Skin epidermis (tissue), 12 donors: ENCODE data around the gene JDP2.
A peak's percentile ranks its signal among the peaks of the same experiment; 100 is the strongest.
"Not testable (repeated sequence)": the region's sequence is repeated elsewhere in the genome, so short reads cannot be mapped to it uniquely, and the experiment has no call there.

Source experiments
- H3K27ac ChIP-seq, 21 experiments: fragments of 200-600 bp; sonication (generic) in 11 of 21; one replicate each; pipeline ENCODE4 v1.5.0; 2020; ENCODE audit warnings: mild to moderate bottlenecking in 3 of 21, inconsistent platforms in 2 of 21, moderate library complexity in 2 of 21
- H3K4me3 ChIP-seq, 7 experiments: fragments of 200-600 bp; sonication (generic) in 2 of 7; one replicate each; pipeline ENCODE4 v1.5.0; 2020; ENCODE audit warnings: inconsistent platforms in 2 of 7, mild to moderate bottlenecking in 2 of 7, moderate library complexity in 1 of 7

JDP2 gene

GRCh38 chr14:75427482-75428229 lies at the start of gene JDP2:
Gene JDP2 (plus strand): TSS chr14:75428022. CDS start chr14:75437921, 9,899 bp downstream.
- peak within 1 kb of the TSS; percentile 58 to 71 (median 61) for H3K4me3 ChIP-seq
- H3K27ac ChIP-seq, result peak within 1 kb of the TSS; percentile 61 to 93 (median 86)

GRCh38 chr14:75379246-75379929 lies 48.4 kb upstream of the JDP2 start:
- no peak overlapping the region for H3K4me3 ChIP-seq
- H3K27ac ChIP-seq, result no peak overlapping the region

GRCh38 chr14:75379930-75380270 lies 47.9 kb upstream of the JDP2 start:
- no peak overlapping the region for H3K4me3 ChIP-seq
- no peak overlapping the region for H3K27ac ChIP-seq

- Histone ChIP-seq H3K27ac (no peak overlapping the region), H3K4me3 (no peak overlapping the region)
Observed at GRCh38 chr14:75380656-75381055, 47.2 kb upstream of the JDP2 start.

GRCh38 chr14:75381642-75382041 lies 46.2 kb upstream of the JDP2 start:
- no peak overlapping the region for H3K4me3 ChIP-seq
- peak overlapping the region in 1 of 21 experiments; percentile 38 for H3K27ac ChIP-seq

GRCh38 chr14:75383219-75383618 lies 44.6 kb upstream of the JDP2 start:
- H3K4me3 ChIP-seq, H3K27ac ChIP-seq: not testable (repeated sequence)

- no peak overlapping the region for H3K4me3 ChIP-seq
- no peak overlapping the region for H3K27ac ChIP-seq
Observed at GRCh38 chr14:75383721-75384120, 44.1 kb upstream of the JDP2 start.

- Histone ChIP-seq H3K27ac (no peak overlapping the region), H3K4me3 (no peak overlapping the region)
Observed at GRCh38 chr14:75389679-75390078, 38.1 kb upstream of the JDP2 start.

GRCh38 chr14:75390183-75390582 lies 37.6 kb upstream of the JDP2 start:
- Histone ChIP-seq H3K4me3 (no peak overlapping the region), H3K27ac (no peak overlapping the region)

- H3K27ac ChIP-seq, result no peak overlapping the region
- no peak overlapping the region for H3K4me3 ChIP-seq
Observed at GRCh38 chr14:75391953-75392352, 35.9 kb upstream of the JDP2 start.

- no peak overlapping the region for H3K27ac ChIP-seq
- no peak overlapping the region for H3K4me3 ChIP-seq
Observed at GRCh38 chr14:75392686-75393641, 34.9 kb upstream of the JDP2 start.

- Histone ChIP-seq H3K4me3 (no peak overlapping the region), H3K27ac (no peak overlapping the region)
Observed at GRCh38 chr14:75393794-75394193, 34.0 kb upstream of the JDP2 start.

GRCh38 chr14:75395862-75396261 lies 32.0 kb upstream of the JDP2 start:
- Histone ChIP-seq H3K27ac (no peak overlapping the region), H3K4me3 (no peak overlapping the region)

GRCh38 chr14:75399321-75399720 lies 28.5 kb upstream of the JDP2 start:
- no peak overlapping the region for H3K4me3 ChIP-seq
- H3K27ac ChIP-seq, result peak overlapping the region in 5 of 21 experiments; percentile 9 to 88 (median 78)

- H3K4me3 ChIP-seq, result no peak overlapping the region
- peak overlapping the region in 17 of 21 experiments; percentile 11 to 88 (median 67) for H3K27ac ChIP-seq
Observed at GRCh38 chr14:75399843-75400775, 27.7 kb upstream of the JDP2 start.

- no peak overlapping the region for H3K4me3 ChIP-seq
- H3K27ac ChIP-seq, result peak overlapping the region in 19 of 21 experiments; percentile 11 to 88 (median 67)
Observed at GRCh38 chr14:75401361-75401760, 26.5 kb upstream of the JDP2 start.

- Histone ChIP-seq H3K27ac (peak overlapping the region in 1 of 21 experiments; percentile 19), H3K4me3 (no peak overlapping the region)
Observed at GRCh38 chr14:75402867-75403413, 24.9 kb upstream of the JDP2 start.

- H3K27ac ChIP-seq, result no peak overlapping the region
Observed at GRCh38 chr14:75404847-75405246, 23.0 kb upstream of the JDP2 start.

GRCh38 chr14:75406102-75406501 lies 21.7 kb upstream of the JDP2 start:
- no peak overlapping the region for H3K4me3 ChIP-seq

More at GRCh38 chr14:75404847-75405246, 23.0 kb upstream of the JDP2 start:
- H3K4me3 ChIP-seq, result no peak overlapping the region

More at GRCh38 chr14:75406102-75406501, 21.7 kb upstream of the JDP2 start:
- no peak overlapping the region for H3K27ac ChIP-seq
